ENCODE results near the gene MRPL42.

GRCh38 chr12:93509506-93509905, 42.2 kb downstream of the MRPL42 start:
- TF ChIP-seq CTCF (conservative IDR thresholded peaks at IDR 0.05; ENCODE audit: low read depth, low read length) = no peak
- no peak for TF ChIP-seq POLR2A (IDR thresholded peaks at IDR 0.05; ENCODE audit: low read depth, low read length)
- no peak for TF ChIP-seq MAFK (IDR thresholded peaks at IDR 0.05; ENCODE audit: low read depth, low read length)
- no peak for TF ChIP-seq MAZ (IDR thresholded peaks at IDR 0.05; ENCODE audit: borderline replicate concordance, low read depth, low read length)
- no peak for TF ChIP-seq CEBPB (IDR thresholded peaks at IDR 0.05; ENCODE audit: low read depth, low read length)
- no peak for TF ChIP-seq RFX5 (IDR thresholded peaks at IDR 0.05; ENCODE audit: low read depth, low read length)
- no peak for TF ChIP-seq SMC3 (IDR thresholded peaks at IDR 0.05; ENCODE audit: low read depth, low read length)
- TF ChIP-seq RAD21 (IDR thresholded peaks at IDR 0.05; ENCODE audit: low read length) = no peak
- TF ChIP-seq FOS (IDR thresholded peaks at IDR 0.05; ENCODE audit: low read depth, low read length) = no peak
- no peak for TF ChIP-seq ELK1 (IDR thresholded peaks at IDR 0.05; ENCODE audit: borderline replicate concordance, low read depth, low read length)
- TF ChIP-seq MXI1 (IDR thresholded peaks at IDR 0.05; ENCODE audit: borderline replicate concordance, low read depth, low read length) = no peak
- no peak for TF ChIP-seq USF2 (IDR thresholded peaks at IDR 0.05; ENCODE audit: low read depth, low read length)
- TF ChIP-seq RCOR1 (IDR thresholded peaks at IDR 0.05; ENCODE audit: insufficient replicate concordance, low read length) = no peak
